ENCODE results near the gene PHF21B. TPM values are rescaled to one million over a fixed set of nuclear protein-coding genes. Genes with fewer than 3 reads are reported as not detected.

PHF21B gene
- total and polyA plus RNA-seq, 3 donors from 2014 or later = 8.5 to 37.9 (median 19.0) TPM

DNA sequence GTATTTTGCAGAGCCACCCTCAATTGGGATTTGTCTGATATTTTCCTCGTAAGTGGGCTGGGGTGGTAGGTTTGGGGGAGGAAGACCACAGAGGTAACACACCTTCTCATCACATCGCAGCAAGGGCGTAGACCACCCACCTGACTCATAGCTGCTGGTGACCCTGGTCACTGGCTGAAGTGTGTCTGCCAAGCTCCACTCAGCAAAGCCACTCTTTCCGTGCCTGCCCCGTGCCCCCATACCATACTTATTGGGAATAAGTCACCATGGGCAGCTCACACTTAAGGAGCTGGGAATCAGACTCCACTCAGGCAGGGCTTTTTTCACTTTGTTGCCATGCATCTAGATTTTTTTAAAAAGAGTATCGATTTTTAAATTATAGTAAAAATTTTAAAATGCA lies 111.6 kb downstream of the PHF21B start:
- Histone ChIP-seq H3K9me3 (no peaks in the 10 kb centered on the region), H3K27me3 (no peaks in the 10 kb centered on the region), H3K27ac (no peak overlapping the region), H3K4me3 (no peak overlapping the region), H3K36me3 (ENCODE audit: low read depth, missing control alignments) (no peaks in the 10 kb centered on the region), H3K4me1 (no peaks in the 10 kb centered on the region)
- intact Hi-C loops (cut with DNase I; ENCODE audit: low total_unique reads) = no loop called here
- TF ChIP-seq, protein P1, sequence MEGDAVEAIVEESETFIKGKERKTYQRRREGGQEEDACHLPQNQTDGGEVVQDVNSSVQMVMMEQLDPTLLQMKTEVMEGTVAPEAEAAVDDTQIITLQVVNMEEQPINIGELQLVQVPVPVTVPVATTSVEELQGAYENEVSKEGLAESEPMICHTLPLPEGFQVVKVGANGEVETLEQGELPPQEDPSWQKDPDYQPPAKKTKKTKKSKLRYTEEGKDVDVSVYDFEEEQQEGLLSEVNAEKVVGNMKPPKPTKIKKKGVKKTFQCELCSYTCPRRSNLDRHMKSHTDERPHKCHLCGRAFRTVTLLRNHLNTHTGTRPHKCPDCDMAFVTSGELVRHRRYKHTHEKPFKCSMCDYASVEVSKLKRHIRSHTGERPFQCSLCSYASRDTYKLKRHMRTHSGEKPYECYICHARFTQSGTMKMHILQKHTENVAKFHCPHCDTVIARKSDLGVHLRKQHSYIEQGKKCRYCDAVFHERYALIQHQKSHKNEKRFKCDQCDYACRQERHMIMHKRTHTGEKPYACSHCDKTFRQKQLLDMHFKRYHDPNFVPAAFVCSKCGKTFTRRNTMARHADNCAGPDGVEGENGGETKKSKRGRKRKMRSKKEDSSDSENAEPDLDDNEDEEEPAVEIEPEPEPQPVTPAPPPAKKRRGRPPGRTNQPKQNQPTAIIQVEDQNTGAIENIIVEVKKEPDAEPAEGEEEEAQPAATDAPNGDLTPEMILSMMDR (IDR thresholded peaks at IDR 0.05) = no peak
- no peak for TF ChIP-seq POLR2A (IDR thresholded peaks at IDR 0.05)
- no peak for DNase-seq
- 93 to 97% methylated on average over 6 of the region's 6 CpGs for whole genome bisulfite sequencing, 2 donors

DNA sequence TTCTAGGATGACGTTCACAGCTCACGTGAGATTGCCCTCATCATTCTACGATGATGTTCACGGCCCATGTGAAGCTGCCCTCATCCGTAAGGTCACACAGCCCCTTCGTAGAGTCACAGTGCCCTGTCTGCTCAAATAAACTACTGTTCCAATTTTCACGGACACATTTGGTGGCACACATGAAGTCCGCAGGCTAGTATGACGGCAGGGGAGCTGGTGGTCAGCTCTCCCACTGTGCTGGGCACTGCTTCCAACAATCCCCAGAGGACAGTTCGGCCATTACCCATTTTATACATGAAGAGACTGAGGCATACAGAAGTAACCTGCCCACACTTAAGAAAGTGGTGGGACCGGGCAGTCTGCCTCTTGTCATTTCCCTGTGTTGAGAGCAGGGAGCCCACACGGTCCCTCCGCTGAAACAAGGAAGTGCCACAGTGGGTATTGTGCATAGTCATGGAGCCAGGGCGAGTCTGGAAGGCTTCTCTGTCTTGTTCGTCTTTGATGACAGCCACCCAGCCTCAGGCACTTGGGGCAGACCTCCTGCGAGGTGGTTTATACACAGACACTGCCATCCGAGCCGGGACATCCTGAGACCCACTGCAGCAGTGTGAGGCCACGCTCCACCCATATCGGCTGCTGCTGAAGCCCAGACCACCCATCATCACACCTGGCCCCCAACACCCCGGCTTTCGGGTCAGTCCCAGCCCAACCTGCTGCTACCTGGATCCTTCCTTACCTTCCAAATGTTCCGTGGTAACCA lies 114.3 kb downstream of the PHF21B start:
- no peak for DNase-seq
- no peaks in the 10 kb centered on the region for H3K4me1 ChIP-seq
- H3K4me3 ChIP-seq = no peak overlapping the region
- no peaks in the 10 kb centered on the region for H3K36me3 ChIP-seq (ENCODE audit: low read depth, missing control alignments)
- no peak overlapping the region for H3K27ac ChIP-seq
- H3K27me3 ChIP-seq = no peaks in the 10 kb centered on the region
- WGBS, 2 donors = 93% methylated on average over 15 to 23 of the region's 23 CpGs
- TF ChIP-seq, protein P1 (IDR thresholded peaks at IDR 0.05) = no peak
- no peak for TF ChIP-seq POLR2A (IDR thresholded peaks at IDR 0.05)
- intact Hi-C loops (cut with DNase I; ENCODE audit: low total_unique reads) = no loop called here
- H3K9me3 ChIP-seq = no peaks in the 10 kb centered on the region

DNA sequence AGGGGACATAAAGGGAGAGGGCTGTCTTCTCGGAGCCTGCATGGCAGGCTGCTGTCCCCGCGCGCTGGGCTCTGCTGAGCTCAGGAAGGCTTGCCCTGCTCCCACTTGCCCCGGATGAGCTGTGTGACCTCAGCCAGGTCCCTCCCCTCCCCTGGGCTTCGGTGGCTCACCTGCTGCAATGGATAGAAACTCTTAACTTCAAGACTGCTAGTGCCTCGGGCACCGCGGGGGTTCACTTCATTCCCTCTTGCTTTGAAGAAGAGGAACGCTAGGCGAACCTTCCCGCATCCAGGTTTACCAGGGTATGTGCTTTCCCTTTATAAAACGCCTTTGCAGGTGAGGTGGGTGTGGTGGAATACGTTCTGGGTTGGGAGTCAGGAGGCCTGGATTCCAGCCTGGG lies 115.0 kb downstream of the PHF21B start:
- Histone ChIP-seq H3K36me3 (ENCODE audit: low read depth, missing control alignments) (no peaks in the 10 kb centered on the region), H3K4me1 (no peaks in the 10 kb centered on the region), H3K9me3 (no peaks in the 10 kb centered on the region), H3K27me3 (no peaks in the 10 kb centered on the region), H3K4me3 (no peak overlapping the region), H3K27ac (no peak overlapping the region)
- TF ChIP-seq, protein P1 (IDR thresholded peaks at IDR 0.05) = no peak
- TF ChIP-seq POLR2A (IDR thresholded peaks at IDR 0.05) = no peak
- DNase-seq = no peak
- 90 to 93% methylated on average over 12 to 14 of the region's 14 CpGs for WGBS, 2 donors
- intact Hi-C loops (cut with DNase I; ENCODE audit: low total_unique reads) = no loop called here

DNA sequence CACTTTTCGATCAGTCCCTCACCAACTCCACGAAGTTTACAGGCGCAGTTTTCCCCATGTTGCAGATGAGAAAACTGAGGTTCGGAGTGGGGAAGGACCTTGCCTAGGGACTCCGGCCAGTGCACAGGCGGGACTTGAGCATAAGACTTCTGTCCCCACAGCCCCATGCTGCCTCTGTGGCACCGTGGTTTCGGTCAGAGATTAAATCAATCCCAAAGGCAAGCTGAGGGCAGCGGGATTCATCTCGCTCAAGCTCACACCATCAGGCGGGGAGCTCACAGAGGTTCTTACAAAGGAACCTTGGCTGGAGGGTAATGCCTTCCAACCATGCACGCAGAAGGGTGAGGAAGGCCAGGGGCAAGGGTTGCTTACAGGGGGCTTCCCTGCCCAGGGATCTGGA lies 115.5 kb downstream of the PHF21B start:
- intact Hi-C loops (cut with DNase I; ENCODE audit: low total_unique reads) = no loop called here
- no peaks in the 10 kb centered on the region for H3K36me3 ChIP-seq (ENCODE audit: low read depth, missing control alignments)
- H3K27me3 ChIP-seq = no peaks in the 10 kb centered on the region
- no peak overlapping the region for H3K27ac ChIP-seq
- no peak for DNase-seq
- H3K9me3 ChIP-seq = no peaks in the 10 kb centered on the region
- H3K4me1 ChIP-seq = no peaks in the 10 kb centered on the region
- 92 to 97% methylated on average over 12 of the region's 12 CpGs for WGBS, 2 donors
- H3K4me3 ChIP-seq = no peak overlapping the region
- TF ChIP-seq, protein P1 (IDR thresholded peaks at IDR 0.05) = no peak
- TF ChIP-seq POLR2A (IDR thresholded peaks at IDR 0.05) = no peak

DNA sequence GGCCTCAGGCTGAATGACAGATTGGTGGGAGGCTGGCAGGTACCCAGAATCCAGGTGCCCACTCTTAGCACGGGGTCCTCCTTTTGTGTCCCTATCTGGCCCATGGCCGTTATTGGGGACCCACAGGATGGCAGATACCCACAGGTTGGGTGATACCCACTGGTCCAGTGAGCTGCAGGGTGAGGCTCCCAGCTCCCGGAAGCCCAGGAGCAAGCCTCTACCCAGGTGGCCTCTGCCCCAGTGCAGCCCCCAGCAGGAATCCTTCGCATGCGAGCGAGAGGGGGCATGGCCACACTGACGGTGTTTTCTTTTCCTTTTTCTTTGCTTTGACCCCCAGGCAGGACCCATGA lies 116.1 kb downstream of the PHF21B start:
- Histone ChIP-seq H3K9me3 (no peaks in the 10 kb centered on the region), H3K27ac (no peak overlapping the region), H3K4me1 (no peaks in the 10 kb centered on the region), H3K27me3 (no peaks in the 10 kb centered on the region), H3K4me3 (no peak overlapping the region), H3K36me3 (ENCODE audit: low read depth, missing control alignments) (no peaks in the 10 kb centered on the region)
- TF ChIP-seq, protein P1 (IDR thresholded peaks at IDR 0.05) = no peak
- TF ChIP-seq POLR2A (IDR thresholded peaks at IDR 0.05) = no peak
- intact Hi-C loops (cut with DNase I; ENCODE audit: low total_unique reads) = no loop called here
- no peak for DNase-seq
- 84 to 100% methylated on average over 5 to 7 of the region's 7 CpGs for WGBS, 2 donors
